ENCODE data around the gene MAEA.
"Not testable (repeated sequence)": the region's sequence is repeated elsewhere in the genome, so short reads cannot be mapped to it uniquely, and the experiment has no call there.

The MAEA gene

DNA sequence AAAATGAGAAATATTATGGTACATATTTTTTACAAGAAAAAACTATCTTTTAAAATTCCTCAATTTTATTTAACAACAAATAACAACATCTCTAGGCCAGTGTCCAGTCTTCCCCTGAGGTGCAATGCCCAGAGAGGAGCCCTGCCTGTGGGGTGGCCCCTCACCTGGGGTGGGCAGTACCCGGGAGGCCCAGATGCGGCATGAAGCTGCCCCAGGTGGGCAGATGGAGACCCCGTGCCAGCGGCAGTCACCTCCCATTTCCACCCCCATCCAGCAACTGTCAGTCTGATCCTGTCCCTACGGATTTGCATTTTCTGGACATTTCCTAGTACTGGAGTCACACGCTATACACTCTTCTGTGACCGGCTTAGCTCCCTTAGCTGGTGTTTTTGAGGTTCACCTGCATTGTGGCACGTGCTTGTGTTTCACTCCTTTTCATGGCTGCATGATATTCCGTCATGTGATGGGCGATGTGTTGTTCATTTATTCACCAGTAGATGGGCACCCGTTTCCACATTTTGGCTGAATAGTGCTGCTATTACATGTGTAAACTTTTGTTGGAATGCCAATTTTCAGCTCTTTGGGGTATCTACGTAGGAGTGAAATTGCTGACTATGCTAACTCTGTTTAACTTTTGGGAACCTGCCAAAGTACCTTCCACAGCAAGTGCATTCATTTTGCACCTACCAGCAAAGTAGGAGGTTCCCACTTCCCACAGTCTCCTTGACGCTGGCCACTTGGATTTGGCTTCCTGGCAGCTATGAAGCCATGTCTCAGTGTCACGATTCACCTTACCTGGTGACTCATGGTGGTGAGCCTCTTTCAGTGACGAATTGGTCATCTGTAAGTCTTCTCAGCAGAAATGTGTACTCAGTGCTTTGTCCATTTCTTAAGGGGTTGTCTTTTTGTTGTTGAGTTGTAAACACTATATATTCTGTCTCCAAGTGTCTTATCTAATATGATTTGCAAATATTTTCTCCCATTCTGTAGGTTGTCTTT lies 11.7 kb upstream of the MAEA start:
- DNase-seq (ENCODE audit: low read depth in 1 of 2, low spot score in 1 of 2): no peak

DNA sequence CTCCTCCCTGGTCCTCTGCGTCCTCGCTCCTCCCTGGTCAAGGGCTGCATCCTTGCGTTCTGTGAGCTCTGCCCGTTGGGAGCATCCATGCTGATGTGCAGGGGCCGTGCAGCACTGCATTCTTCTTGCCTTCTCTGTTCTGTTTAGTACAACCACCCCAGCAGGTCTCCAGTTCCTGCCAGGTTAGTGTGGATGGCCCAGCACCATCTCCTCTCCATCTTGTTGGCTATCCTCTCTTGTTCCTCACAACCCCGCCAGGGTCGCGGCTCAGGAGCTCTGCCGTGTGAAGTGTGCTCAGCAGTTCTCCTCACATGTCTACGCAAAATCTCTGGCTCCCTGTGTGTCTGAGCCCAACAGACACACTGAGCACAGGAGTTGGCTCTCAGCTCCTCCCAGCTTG lies 10.4 kb upstream of the MAEA start:
- DNase-seq (ENCODE audit: low read depth in 1 of 2, low spot score in 1 of 2): no peak

DNA sequence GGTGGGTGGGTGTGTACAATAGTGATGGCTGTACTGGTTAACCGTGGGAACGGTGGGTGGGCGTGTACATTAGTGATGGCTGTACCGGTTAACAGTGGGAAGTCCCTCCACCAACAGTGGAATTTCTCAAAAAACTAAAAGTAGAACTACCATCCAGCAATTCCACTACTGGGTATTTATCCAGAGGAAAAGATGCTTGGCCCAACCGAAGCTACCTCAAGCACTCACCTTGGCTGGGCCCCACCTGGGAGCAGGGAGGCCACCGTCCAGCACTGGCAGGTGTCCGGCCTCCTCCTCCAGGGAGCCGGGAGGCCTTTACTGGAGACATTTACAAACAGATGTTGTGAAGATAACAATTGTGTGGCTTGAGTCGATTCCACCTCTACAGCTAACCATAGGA lies 6.0 kb upstream of the MAEA start:
- no peak for DNase-seq (ENCODE audit: low read depth in 1 of 2, low spot score in 1 of 2)

DNA sequence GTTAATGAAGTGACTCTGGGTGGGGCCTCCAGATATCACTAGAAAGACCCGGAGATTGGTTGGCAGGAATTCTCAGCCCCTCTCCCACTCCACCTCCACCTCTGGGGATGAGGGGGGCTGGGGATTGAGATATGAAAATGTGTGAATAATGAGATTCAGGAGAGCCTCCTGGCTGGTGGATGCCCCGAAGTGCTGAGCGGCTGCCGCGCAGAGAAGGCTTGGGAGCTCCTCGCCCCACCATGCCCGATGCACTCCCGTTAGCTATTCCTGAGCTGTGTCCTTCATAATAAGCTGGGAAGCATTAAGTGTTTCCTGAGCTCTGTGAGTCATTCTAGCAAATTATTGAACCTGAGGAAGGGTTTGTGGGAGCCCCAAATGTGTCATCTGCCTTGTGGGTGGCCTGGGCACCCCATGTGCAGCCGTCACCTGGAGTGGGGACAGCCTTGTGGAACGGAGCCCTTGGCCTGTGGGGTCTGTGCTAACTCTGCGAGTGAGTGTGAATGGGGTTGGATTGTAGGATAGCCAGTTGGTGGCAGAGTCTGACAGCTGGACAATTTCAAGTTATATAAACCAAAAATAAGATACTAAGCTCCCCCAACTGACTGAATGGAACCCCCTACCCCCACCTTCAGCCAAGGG lies 4.4 kb upstream of the MAEA start:
- DNase-seq (ENCODE audit: low read depth in 1 of 2, low spot score in 1 of 2): no peak

DNA sequence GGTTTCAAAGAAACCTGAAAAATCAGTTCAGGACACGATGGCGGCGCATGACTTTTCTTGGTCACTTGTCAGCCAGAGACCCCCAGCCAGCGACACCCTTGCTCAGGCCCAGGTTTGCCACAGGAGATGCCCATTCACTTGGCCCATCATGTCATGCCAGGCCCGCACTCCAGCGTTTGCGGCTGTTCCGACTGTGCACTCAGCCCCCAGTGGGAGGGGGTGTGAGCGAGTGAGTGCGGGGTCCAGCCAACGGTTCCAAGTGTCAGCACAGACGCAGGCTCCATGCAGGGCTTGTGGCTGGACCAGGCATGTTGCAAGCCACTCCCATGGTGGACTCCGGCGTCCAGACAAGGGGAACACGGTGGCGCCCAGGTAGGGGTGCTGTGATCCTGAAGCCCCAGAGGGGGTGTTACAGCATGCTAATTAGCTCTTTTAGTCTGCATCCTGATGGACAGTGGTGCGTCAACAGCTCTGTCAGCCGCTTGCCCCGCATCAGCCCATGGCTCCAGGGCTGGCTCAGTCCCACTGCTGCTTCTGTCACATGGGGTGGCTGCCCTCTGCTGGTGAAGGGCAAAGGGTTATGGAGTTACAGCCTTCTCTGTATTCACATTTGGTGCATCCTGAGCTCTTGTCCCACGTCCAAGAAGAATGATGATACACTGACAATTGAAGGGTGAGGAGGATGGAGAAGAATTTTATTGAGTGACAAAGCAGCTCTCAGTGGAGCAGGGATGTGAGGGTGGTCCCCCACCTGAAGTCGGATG lies 3.7 kb upstream of the MAEA start:
- no peak for DNase-seq (ENCODE audit: low read depth in 1 of 2, low spot score in 1 of 2)

DNA sequence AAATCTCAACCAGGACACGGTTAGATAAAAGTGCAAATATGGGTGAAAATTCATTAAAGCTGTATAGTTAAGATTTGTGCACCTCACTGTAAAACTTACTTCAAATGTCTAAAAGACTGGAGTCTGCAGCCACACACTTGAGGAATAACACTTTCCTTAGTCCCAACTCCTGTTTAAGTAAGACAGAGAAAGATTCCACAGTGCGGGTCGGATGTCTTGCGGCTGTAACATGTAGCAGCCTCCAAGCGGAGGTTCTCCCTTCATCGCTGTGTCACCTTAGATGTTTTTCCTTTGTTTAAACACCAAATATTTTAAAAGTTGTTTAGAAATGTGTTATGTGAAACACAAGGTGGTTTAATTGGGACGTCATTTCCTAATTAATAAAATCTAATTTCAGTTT lies 905 bp upstream of the MAEA start:
- no peak for DNase-seq (ENCODE audit: low read depth in 1 of 2, low spot score in 1 of 2)

DNA sequence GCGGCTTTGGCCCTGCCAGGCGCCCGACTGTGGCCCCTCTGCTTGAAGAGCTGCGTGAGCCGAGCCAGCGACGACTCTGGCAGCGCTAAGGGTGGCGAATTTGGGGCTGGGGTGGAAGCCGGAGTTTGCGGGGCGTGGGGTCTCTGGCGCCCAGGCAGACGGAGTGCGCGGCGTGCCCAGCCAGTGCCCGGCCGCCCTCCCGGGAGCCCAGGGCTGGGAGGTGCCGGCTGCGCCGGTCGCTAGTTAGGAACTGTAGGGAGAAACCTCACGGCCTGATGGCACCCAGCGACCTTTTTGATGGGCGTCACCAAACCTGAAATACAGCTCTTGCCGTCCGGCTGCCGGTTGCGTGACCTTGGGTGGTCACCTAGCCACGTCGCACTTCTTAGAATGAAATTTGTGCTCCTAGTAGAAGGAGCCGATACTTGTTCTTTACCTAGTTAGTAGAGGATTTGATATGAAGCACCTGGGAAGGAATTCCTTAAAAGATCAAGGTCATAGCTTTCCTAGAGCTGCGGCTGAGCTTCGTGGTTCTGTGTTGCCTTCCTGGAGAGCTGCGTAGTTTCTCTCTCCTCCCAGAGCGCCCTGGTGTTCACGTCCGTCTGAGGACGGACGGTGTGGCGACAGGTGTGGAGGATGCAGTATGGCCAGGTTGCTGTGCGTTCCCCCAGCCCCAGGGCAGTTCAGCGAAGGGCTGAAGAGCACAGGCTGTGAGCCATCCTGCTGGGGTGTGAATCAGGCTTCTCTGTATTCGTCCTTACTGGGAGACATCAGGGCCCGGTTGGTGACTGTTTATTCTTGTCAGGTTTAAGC lies 680 bp downstream of the MAEA start:
- no peak for DNase-seq (ENCODE audit: low read depth in 1 of 2, low spot score in 1 of 2)

DNA sequence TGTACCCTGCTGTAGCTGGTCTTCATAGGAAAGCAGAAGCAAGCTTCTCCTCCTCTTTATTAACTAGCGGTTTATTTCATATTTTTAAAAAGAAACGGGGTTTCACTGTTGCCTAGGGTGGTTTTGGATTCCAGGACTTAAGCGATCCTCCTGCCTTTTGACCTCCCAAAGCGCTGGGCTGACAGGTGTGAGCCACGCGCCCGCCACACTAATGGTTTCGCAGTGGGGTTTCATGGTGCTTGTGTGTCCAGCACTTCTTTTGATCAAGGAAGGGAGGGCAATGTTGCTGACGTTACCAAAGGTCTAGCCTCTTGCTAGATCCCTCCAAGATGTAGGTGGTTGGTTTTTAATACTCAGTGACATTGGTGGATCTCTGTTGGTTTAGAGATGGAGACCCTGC lies 1.4 kb downstream of the MAEA start:
- no peak for DNase-seq (ENCODE audit: low read depth in 1 of 2, low spot score in 1 of 2)

DNA sequence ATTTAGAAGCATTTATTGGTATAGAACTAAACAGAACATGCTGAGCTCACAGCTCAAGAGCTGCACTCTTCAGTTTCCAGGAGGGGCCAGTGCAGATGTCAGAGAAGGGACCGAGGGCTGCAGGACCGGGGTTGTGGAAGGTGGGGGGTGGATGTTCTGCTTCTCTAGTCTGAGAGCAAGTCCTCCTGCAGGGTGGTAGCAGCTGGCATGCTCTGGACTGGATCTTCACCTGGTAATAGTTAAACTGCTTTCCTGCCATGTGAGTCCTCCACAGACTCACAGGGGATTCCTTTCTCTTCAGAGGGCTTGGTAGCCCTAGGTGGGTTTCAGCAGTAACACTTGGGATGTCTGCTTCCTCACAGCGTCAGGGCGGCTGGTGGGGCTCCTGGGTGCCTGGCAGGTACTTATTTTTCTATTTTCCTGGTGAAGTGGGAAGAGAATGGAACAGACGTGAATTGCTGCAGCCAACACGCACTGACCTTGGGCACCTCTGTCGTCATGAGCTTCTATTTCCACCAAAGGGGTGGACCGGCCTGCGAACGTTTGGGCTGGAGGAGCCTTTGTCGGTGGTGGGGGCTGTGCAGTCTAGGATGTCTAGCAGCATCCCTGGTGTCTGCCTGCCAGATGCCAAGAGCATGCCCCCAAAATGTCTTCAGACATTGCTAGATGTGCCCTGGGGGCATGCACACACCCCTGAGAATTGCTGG lies 2.5 kb downstream of the MAEA start:
- no peak for DNase-seq (ENCODE audit: low read depth in 1 of 2, low spot score in 1 of 2)

DNA sequence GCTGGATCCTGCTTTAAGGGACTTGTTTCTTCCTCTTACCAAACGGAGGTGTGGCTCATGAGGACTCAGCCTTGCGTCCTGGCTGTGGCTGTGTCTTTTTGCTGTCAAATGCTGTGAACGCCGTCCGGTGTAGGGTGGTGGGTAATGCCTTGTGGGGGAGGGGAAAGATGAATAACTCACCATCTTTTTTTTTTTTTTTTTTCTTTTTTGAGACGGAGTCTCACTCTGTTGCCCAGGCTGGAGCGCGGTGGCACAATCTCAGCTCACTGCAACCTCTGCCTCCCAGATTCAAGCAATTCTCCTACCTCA lies 3.0 kb downstream of the MAEA start:
- DNase-seq (ENCODE audit: low read depth in 1 of 2, low spot score in 1 of 2): not testable (repeated sequence)

DNA sequence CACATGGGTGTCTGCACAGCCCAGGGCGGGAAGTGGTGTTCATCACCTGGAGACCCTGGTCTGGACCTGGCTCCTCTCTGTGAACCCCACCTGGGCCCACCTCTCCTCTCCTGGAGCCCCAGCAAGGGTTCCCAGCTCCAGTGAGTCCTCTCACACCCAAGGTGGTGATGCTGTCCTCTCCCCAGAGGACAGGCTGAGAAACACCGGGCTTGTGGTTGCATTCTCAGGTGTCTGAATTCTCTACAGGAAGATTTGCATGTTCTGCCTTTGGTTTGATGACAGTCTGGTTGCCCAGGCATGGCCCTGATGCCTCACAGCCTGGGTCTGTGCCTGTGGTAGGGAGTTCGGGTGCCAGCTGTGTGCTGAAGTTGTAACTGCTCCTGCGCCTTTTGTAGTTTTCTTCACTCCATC lies 3.8 kb downstream of the MAEA start:
- no peak for DNase-seq (ENCODE audit: low read depth in 1 of 2, low spot score in 1 of 2)

DNA sequence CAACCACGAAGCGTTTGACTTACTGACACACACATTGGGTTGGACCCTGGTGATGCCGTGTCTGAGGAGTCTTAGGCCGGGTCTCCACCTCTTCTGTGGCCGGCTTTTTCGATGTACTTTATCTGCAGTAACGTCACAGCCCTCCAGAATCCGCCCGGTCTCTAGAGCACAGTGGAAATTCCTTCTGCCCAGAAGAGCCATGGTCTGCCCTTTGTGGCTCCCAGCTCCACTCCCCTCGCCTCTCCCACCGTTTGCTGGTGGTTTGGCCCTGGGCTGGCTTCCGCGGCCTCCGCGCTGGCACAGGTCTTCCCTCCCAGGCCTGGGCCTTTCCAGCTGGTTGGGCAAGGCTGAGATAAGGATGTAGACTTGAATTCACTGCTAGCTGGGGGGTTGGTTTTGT lies 4.3 kb downstream of the MAEA start:
- DNase-seq (ENCODE audit: low read depth in 1 of 2, low spot score in 1 of 2): no peak

DNA sequence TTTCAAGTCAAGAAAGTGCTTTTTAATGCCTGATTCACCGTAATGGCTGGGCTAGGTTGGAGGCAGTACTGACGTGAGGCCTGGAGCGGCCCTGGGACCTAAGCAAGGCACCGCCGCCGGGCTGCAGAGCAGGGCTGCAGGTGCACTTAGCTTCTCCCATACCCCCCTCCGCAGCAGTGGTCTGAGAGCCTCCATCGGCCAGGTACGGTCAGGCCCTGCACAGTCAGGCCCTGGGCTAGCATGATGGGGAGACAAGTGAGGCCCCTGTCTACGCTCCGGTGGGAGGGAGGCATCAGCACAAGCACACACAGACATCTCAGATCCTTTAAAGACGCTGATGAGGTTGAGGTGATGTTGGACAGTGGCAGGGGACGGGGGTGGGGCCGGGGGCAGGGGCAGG lies 4.7 kb downstream of the MAEA start:
- DNase-seq (ENCODE audit: low read depth in 1 of 2, low spot score in 1 of 2): no peak

DNA sequence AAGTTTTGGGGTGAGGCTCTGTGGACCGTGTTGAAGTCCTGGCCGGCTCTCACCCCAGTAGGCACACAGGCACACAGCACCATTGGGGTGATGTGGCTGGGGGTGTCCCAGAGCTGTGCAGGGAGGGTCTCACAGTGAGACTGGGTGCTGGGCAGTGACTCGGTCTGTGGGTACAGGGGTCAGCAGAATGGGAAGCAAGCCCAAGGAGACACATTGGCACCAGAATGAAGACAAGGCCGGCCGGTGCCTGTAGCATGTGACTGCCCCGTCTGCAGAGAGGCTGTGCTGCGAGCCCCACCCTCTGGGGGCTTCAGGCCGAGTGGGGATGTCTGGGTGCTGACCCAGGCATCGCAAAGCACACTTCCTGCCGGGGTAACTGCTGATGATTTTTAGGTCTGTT lies 5.2 kb downstream of the MAEA start:
- no peak for DNase-seq (ENCODE audit: low read depth in 1 of 2, low spot score in 1 of 2)

DNA sequence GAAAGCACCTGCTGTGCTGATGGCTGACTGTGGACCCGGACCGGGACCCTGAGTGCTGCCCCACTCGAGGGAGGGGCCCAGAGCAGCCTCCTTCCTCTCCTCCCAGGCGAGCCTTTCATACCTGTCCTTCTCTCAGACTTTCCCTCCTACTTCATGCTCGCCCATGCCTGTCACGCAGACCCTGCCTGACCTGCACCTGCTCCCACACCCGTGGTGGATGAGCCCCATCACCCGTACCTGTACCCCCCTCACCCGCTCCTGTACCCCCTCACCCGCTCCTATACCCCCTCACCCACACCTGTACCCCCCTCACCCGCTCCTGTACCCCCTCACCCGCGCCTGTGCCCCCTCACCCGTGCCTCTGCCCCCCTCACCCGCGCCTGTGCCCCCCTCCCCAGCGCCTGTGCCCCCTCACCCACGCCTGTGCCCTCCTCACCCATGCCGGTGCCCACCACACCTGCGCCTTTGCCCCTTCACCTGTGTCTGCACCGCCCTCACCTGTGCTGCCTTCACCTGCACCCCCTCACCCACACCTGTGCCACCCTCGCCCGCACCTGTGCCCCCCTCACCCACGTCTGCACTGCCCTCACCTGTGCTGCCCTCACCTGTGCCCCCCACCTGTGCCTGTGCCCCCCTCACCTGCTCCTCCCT lies 5.8 kb downstream of the MAEA start:
- DNase-seq (ENCODE audit: low read depth in 1 of 2, low spot score in 1 of 2): no peak

DNA sequence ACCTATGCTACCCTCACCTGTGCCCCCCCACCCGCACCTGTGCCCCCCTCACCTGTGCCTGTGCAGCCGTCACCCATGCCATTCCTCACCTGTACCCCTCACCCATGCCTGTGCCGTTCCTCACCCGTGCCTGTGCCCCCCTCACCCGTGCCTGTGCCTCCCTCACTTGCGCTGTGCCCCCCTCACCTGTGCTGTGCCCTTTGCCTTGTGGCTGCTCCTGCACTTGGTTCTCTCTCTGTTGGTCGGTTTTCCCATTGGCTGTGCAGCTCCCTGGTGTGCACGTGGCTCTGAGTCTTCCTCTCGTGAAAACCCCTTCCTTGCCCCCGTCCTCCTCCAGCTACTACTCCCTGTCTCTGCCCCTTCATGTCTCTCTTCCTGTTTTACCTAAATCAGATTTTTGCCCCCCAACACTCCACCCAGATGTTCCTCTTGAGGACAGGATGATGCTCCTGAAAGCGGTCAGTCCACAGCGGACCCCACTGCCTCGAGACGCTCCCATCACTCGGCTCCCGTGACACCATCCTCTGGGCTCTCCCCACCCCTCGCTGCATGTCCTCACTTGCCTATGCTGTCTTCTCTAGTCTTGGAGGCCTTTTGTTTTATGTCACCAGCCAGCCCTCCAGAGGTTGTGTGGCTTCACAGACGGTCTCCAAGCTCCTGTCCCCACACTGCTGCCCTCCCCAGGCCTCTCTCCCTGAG lies 6.8 kb downstream of the MAEA start:
- DNase-seq (ENCODE audit: low read depth in 1 of 2, low spot score in 1 of 2): no peak

DNA sequence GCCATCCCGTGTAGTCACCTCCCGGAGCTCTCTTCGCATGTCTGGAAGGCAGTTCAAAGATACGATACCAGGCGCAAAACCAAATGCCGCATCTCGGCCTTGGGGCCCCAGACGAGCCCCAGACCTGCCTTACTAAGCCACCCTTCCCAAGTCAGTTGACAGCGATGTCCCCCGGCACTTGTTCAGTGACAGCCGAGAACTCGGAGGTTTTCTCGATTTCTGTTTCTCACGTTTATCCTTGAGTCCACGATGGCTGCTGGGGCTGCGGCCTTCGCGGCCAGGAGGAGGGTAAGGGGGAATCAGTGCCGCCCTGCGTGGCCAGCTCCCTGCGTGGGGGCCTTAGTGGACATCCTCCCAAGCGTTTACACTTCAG lies 7.3 kb downstream of the MAEA start:
- DNase-seq (ENCODE audit: low read depth in 1 of 2, low spot score in 1 of 2): no peak

DNA sequence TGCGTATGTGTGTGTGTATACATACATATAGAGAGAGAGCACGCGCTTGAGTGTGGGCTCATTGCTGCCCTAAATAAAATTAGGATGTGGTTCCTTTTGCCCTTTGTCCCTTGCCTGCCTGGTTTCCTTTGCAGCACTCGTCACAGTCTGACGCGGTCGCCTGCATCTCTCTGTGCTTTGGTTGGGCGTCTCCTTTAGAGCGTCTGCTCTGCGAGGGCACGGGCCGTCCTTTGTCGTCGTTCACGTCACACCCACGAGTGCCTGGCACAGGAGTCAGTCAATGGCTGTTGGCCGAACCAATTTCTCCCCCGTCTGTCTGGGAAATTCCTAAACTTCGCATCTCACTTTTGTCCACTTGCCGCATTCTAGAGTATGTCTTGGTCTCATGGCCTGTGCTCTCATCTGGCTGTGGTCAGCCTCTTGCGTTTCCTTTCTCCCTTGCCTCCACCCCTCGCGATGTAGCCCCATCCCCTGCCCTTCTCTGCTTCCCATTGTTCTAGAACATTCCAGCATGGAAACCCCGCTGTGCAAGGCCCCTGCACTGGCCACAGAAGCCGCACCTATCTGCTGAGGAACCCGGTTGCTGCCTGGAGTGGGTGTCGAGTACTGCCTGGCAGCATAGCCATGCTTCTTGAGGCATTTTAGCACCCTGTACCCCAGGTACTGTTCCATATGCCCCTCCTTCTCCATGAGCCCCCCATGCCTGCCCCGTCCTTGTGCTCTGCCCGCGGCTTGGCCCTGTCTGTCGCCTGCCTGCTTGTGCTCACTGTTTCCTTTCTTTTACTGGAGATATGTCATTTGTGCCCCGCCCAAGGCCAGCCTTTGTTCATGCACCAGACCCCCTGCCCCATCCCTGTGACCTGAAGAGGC lies 8.0 kb downstream of the MAEA start:
- no peak for DNase-seq (ENCODE audit: low read depth in 1 of 2, low spot score in 1 of 2)

DNA sequence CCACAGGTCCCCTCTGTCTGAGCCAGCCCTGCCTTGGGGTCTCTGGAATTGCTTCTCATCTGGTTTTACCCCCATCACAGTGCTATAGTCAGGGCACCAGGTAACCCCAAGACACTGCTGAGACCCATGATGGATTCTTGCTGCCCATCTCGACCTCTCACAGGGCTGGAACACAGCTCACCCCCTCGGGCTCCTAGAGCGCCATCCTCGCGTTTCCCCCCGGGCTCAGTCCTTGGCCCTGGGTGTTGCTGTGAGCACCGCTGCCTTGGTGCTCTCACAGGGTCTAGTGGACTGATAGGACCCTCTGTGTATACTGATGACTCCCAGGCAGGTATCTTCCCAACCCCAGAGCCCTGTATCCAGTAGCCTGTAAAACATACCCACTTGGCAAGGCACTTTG lies 8.8 kb downstream of the MAEA start:
- no peak for DNase-seq (ENCODE audit: low read depth in 1 of 2, low spot score in 1 of 2)
